Measurements from ENCODE around the gene HTD2. TPM values are rescaled to one million over a fixed set of nuclear protein-coding genes. Genes with fewer than 3 reads are reported as not detected.

HTD2 gene
- total and polyA plus RNA-seq, 2 of the 4 experiments (the other 2 are of a cell fraction), result 6.4 to 13.3 TPM

GRCh38 chr3:58296843-58297242 is 9.5 kb upstream of the HTD2 start:
- Histone ChIP-seq H3K9ac (ENCODE audit: low read depth, low read length) (no peak overlapping the region), H3K4me3 (ENCODE audit: insufficient read depth, low read depth, low read length) (no peak overlapping the region), H3K4me2 (ENCODE audit: low read depth, low read length) (no peak overlapping the region), H4K5ac (ENCODE audit: low read depth, low read length) (no peak overlapping the region), H2AK5ac (ENCODE audit: low read depth, low read length) (no peak overlapping the region), H3K9me1 (ENCODE audit: insufficient read depth, low read length) (no peaks in the 10 kb centered on the region; the same call in 1 of the 2 replicates), H4K91ac (ENCODE audit: insufficient read depth, low read depth, low read length) (no peak overlapping the region), H4K8ac (ENCODE audit: low read depth in 2 of 2, low read length in 2 of 2) (no peak overlapping the region), H3K27me3 (ENCODE audit: control insufficient read depth, insufficient read depth, low read length) (peaks cover 15% of the 10 kb centered on the region), H2AK9ac (replicated peaks; ENCODE audit: low read depth, low read length, poor library complexity) (no peak overlapping the region), H3K14ac (replicated peaks; ENCODE audit: low read depth, low read length) (no peak overlapping the region), H2BK120ac (ENCODE audit: low read depth, low read length) (no peak overlapping the region), H3K36me3 (ENCODE audit: control insufficient read depth, insufficient read depth, low read length) (peaks cover 3% of the 10 kb centered on the region; the same call in 1 of the 2 replicates), H3K27ac (ENCODE audit: insufficient read depth, low read length) (no peak overlapping the region), H2BK15ac (ENCODE audit: low read depth, low read length) (no peak overlapping the region), H2BK5ac (ENCODE audit: low read depth, low read length, poor library complexity, severe bottlenecking) (no peak overlapping the region), H3K56ac (ENCODE audit: extremely low read depth, insufficient read depth, low read length) (no peak overlapping the region), H2BK20ac (ENCODE audit: low read depth, low read length) (no peak overlapping the region), H3K9me3 (ENCODE audit: control insufficient read depth, insufficient read depth, low read length) (peaks cover 4% of the 10 kb centered on the region), H3K4ac (ENCODE audit: low read depth, low read length) (no peak overlapping the region), H4K20me1 (ENCODE audit: insufficient read depth, low read length) (no peaks in the 10 kb centered on the region), H3K18ac (ENCODE audit: low read depth, low read length) (no peak overlapping the region), H3K79me1 (ENCODE audit: low read depth in 1 of 2, low read length in 2 of 2) (no peaks in the 10 kb centered on the region), H3K4me1 (ENCODE audit: control insufficient read depth, insufficient read depth, low read length) (no peaks in the 10 kb centered on the region), H3K23ac (ENCODE audit: low read depth, low read length) (no peak overlapping the region), H2AFZ (replicated peaks; ENCODE audit: low read length, poor library complexity) (no peak overlapping the region)
- in situ Hi-C loops (cut with MboI; ENCODE audit: low sequenced_read_pairs) (no loop called here), dilution Hi-C loops (cut with HindIII; ENCODE audit: low sequenced_read_pairs, unreplicated experiment) (no loop called here), intact Hi-C loops (cut with micrococcal nuclease) (loop anchor here (5.0 kb wide), 1 partner anchor 430 kb away; no protein-coding TSS in a partner anchor)
- TF ChIP-seq CTCF (conservative IDR thresholded peaks at IDR 0.05; ENCODE audit: low read depth, low read length) (no peak), BHLHE40 (IDR thresholded peaks at IDR 0.05; ENCODE audit: low read depth, low read length) (no peak), MAFK (IDR thresholded peaks at IDR 0.05; ENCODE audit: low read depth, low read length) (no peak), MXI1 (IDR thresholded peaks at IDR 0.05; ENCODE audit: borderline replicate concordance, low read depth, low read length) (no peak), ELK1 (IDR thresholded peaks at IDR 0.05; ENCODE audit: borderline replicate concordance, low read depth, low read length) (no peak), SMC3 (IDR thresholded peaks at IDR 0.05; ENCODE audit: low read depth, low read length) (no peak), NFE2L2 (IDR thresholded peaks at IDR 0.05; ENCODE audit: low read depth, low read length) (no peak), CEBPB (IDR thresholded peaks at IDR 0.05; ENCODE audit: low read depth, low read length) (no peak), RCOR1 (IDR thresholded peaks at IDR 0.05; ENCODE audit: insufficient replicate concordance, low read length) (no peak), RAD21 (IDR thresholded peaks at IDR 0.05; ENCODE audit: low read length) (no peak), CHD1 (IDR thresholded peaks at IDR 0.05; ENCODE audit: low read depth, low read length) (no peak), MAZ (IDR thresholded peaks at IDR 0.05; ENCODE audit: borderline replicate concordance, low read depth, low read length) (no peak), POLR2A (IDR thresholded peaks at IDR 0.05; ENCODE audit: low read depth, low read length) (no peak), FOS (IDR thresholded peaks at IDR 0.05; ENCODE audit: low read depth, low read length) (no peak), RFX5 (IDR thresholded peaks at IDR 0.05; ENCODE audit: low read depth, low read length) (no peak), USF2 (IDR thresholded peaks at IDR 0.05; ENCODE audit: low read depth, low read length) (no peak)
- DNase-seq (no peak), ATAC-seq (ENCODE audit: low read depth) (no peak)
- 51% methylated on average over 3 of the region's 6 CpGs; no CpG with 5 or more reads in 1 of the 2 experiments for WGBS, 2 experiments (ENCODE audit: extremely low coverage in 2 of 2, insufficient read length in 1 of 2)
- CTCF ChIA-PET, result interaction anchor here (0.5 to 1.3 kb wide), 2 partner anchors 108 to 268 kb away, joined by 3 to 4 read pairs; no protein-coding TSS in a partner anchor
- BruUV-seq (replicated peaks), result no TSS peak
- POLR2A ChIA-PET (ENCODE audit: unreplicated experiment), result no interaction called here

Data from IMR-90 (cell line).